Right lung (tissue), 5 donors: ENCODE results near the gene MAP4K1. TPM values are rescaled to one million over a fixed set of nuclear protein-coding genes. Genes with fewer than 3 reads are reported as not detected.
A peak's percentile ranks its signal among the peaks of the same experiment; 100 is the strongest.
"Not testable (repeated sequence)": the region's sequence is repeated elsewhere in the genome, so short reads cannot be mapped to it uniquely, and the experiment has no call there.

Source experiments
- DNase-seq, 2 donors: peaks; one replicate each; pipeline ENCODE4 v3.0.0-alpha.2; 2013
- polyA plus RNA-seq, 5 donors: library from polyadenylated mRNA; unstranded; fragments of 120-200 nt; gene quantifications; one replicate each; pipeline versions ENCODE4 v1.2.1 to v1.2.3, GENCODE V29; 2013; ENCODE audit warnings: inconsistent platforms in 1 of 5, low replicate concordance in 1 of 5; ENCODE audit not compliant: insufficient read length in 5 of 5, insufficient read depth in 1 of 5

MAP4K1 gene
- polyA plus RNA-seq, 5 donors = 2.6 to 5.2 (median 4.2) TPM

- peak; percentile 20 to 25 for DNase-seq
These were observed 38.4 kb downstream of the MAP4K1 start for GRCh38 chr19:38579304-38579703.

GRCh38 chr19:38577826-38578225, 39.9 kb downstream of the MAP4K1 start:
- DNase-seq = no peak

GRCh38 chr19:38571682-38572081, 46.1 kb downstream of the MAP4K1 start:
- no peak for DNase-seq

GRCh38 chr19:38569368-38569983, 48.3 kb downstream of the MAP4K1 start:
- DNase-seq = no peak

- DNase-seq = no peak
These were observed 52.1 kb downstream of the MAP4K1 start for GRCh38 chr19:38565691-38566105.

GRCh38 chr19:38564981-38565690, 52.6 kb downstream of the MAP4K1 start:
- no peak for DNase-seq

GRCh38 chr19:38563475-38563874, 54.3 kb downstream of the MAP4K1 start:
- no peak for DNase-seq

GRCh38 chr19:38562096-38562495, 55.7 kb downstream of the MAP4K1 start:
- no peak for DNase-seq

- no peak for DNase-seq
These were observed 56.1 kb downstream of the MAP4K1 start for GRCh38 chr19:38561658-38562057.

GRCh38 chr19:38561053-38561606, 56.6 kb downstream of the MAP4K1 start:
- no peak for DNase-seq

GRCh38 chr19:38559428-38560401, 58.0 kb downstream of the MAP4K1 start:
- no peak for DNase-seq

GRCh38 chr19:38558933-38559332, 58.8 kb downstream of the MAP4K1 start:
- not testable (repeated sequence) for DNase-seq

GRCh38 chr19:38557205-38557799, 60.5 kb downstream of the MAP4K1 start:
- DNase-seq = no peak

- DNase-seq = no peak
These were observed 61.1 kb downstream of the MAP4K1 start for GRCh38 chr19:38556521-38557174.

- no peak for DNase-seq
These were observed 62.6 kb downstream of the MAP4K1 start for GRCh38 chr19:38555200-38555599.

- DNase-seq = no peak
These were observed 63.0 kb downstream of the MAP4K1 start for GRCh38 chr19:38554676-38555141.

- DNase-seq = not testable (repeated sequence)
These were observed 64.5 kb downstream of the MAP4K1 start for GRCh38 chr19:38553239-38553638.

GRCh38 chr19:38551450-38551813, 66.3 kb downstream of the MAP4K1 start:
- DNase-seq = no peak

GRCh38 chr19:38550376-38550775, 67.4 kb downstream of the MAP4K1 start:
- no peak for DNase-seq

GRCh38 chr19:38549942-38550341, 67.8 kb downstream of the MAP4K1 start:
- no peak for DNase-seq

- DNase-seq = no peak
These were observed 68.7 kb downstream of the MAP4K1 start for GRCh38 chr19:38549061-38549460.
